ENCODE results near the gene NEK7.

The NEK7 gene

GRCh38 chr1:198254521-198254920 lies 97.7 kb downstream of the NEK7 start:
- H3K9me3 ChIP-seq (replicated peaks in 1 of 2; ENCODE audit: control insufficient read depth in 2 of 2, insufficient read depth in 1 of 2, low read depth in 1 of 2, low read length in 2 of 2) = no peaks in the 10 kb centered on the region
- no peaks in the 10 kb centered on the region for H3K36me3 ChIP-seq (replicated peaks in 1 of 2; ENCODE audit: control insufficient read depth in 2 of 2, insufficient read depth in 2 of 2, low read length in 2 of 2)
- H3K18ac ChIP-seq (ENCODE audit: low read length) = no peak overlapping the region
- H4K91ac ChIP-seq (ENCODE audit: low read depth, low read length, poor library complexity) = no peak overlapping the region
- no peak overlapping the region for H2BK120ac ChIP-seq (ENCODE audit: low read depth, low read length)
- H2AFZ ChIP-seq (ENCODE audit: low read length) = no peak overlapping the region
- H3K4ac ChIP-seq (ENCODE audit: low read length) = no peak overlapping the region
- no CpG with 5 or more reads among the region's 2 CpGs for WGBS, 2 donors (ENCODE audit: extremely low coverage in 2 of 2, insufficient read length in 2 of 2, insufficient replicate concordance in 1 of 2)
- no peak overlapping the region for H3K27ac ChIP-seq (replicated peaks; ENCODE audit: low read length)
- no peak for DNase-seq (ENCODE audit: low spot score)
- H3K4me2 ChIP-seq (ENCODE audit: insufficient read depth, low read length, poor library complexity, severe bottlenecking) = no peak overlapping the region
- no peak overlapping the region for H3K9ac ChIP-seq (ENCODE audit: low read depth, low read length, poor library complexity)
- H3K4me3 ChIP-seq (ENCODE audit: low read length in 2 of 2) = no peak overlapping the region
- no peak overlapping the region for H2BK15ac ChIP-seq (ENCODE audit: low read length)
- H3K23ac ChIP-seq (ENCODE audit: low read depth, low read length, poor library complexity) = no peak overlapping the region
- H3K27me3 ChIP-seq (ENCODE audit: control insufficient read depth in 3 of 3, insufficient read depth in 3 of 3, low read depth in 1 of 3, low read length in 3 of 3) = no peaks in the 10 kb centered on the region
- H3K4me1 ChIP-seq (ENCODE audit: control insufficient read depth in 2 of 2, insufficient read depth in 1 of 2, low read depth in 1 of 2, low read length in 2 of 2) = peaks cover 0 to 3% of the 10 kb centered on the region in 2 donors
- no peak overlapping the region for H3K14ac ChIP-seq (ENCODE audit: low read length)
- no peak overlapping the region for H2BK5ac ChIP-seq (ENCODE audit: low read length)
- no peak overlapping the region for H2BK12ac ChIP-seq (ENCODE audit: low read length)
- H3K79me1 ChIP-seq (ENCODE audit: low read depth, low read length) = no peaks in the 10 kb centered on the region
- H4K8ac ChIP-seq (ENCODE audit: low read depth, low read length) = no peak overlapping the region
- H2AK5ac ChIP-seq (ENCODE audit: low read depth, low read length) = no peak overlapping the region

DNA sequence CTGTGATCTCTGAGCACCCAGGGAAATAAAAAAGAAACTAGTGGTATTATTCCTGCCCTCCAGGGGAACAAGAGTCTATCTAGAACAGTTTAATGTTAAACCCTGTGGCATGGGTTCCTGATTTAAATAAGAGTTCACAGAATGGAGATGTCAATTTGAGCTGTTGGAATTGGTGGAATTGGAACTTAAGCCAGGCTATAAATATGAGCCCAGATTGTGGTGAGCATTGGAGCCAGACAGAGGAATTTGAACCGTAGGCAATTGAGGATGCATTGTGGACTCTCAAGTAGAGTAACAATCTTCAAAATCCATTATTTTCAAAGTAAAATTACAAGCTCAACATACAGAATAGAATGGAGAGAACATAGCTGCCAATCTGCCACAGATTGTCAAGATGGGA lies 98.2 kb downstream of the NEK7 start:
- no peak overlapping the region for H4K91ac ChIP-seq (ENCODE audit: low read depth, low read length, poor library complexity)
- H3K4me1 ChIP-seq (ENCODE audit: control insufficient read depth in 2 of 2, insufficient read depth in 1 of 2, low read depth in 1 of 2, low read length in 2 of 2) = peaks cover 0 to 3% of the 10 kb centered on the region in 2 donors
- H3K4ac ChIP-seq (ENCODE audit: low read length) = no peak overlapping the region
- no peak overlapping the region for H3K27ac ChIP-seq (replicated peaks; ENCODE audit: low read length)
- WGBS, 2 donors (ENCODE audit: extremely low coverage in 2 of 2, insufficient read length in 2 of 2, insufficient replicate concordance in 1 of 2) = no CpG with 5 or more reads among the region's 1 CpG
- H2BK12ac ChIP-seq (ENCODE audit: low read length) = no peak overlapping the region
- H3K4me3 ChIP-seq (ENCODE audit: low read length in 2 of 2) = no peak overlapping the region
- no peak overlapping the region for H3K14ac ChIP-seq (ENCODE audit: low read length)
- no peaks in the 10 kb centered on the region for H3K36me3 ChIP-seq (replicated peaks in 1 of 2; ENCODE audit: control insufficient read depth in 2 of 2, insufficient read depth in 2 of 2, low read length in 2 of 2)
- H4K8ac ChIP-seq (ENCODE audit: low read depth, low read length) = no peak overlapping the region
- H2AK5ac ChIP-seq (ENCODE audit: low read depth, low read length) = no peak overlapping the region
- H2BK5ac ChIP-seq (ENCODE audit: low read length) = no peak overlapping the region
- no peak overlapping the region for H2AFZ ChIP-seq (ENCODE audit: low read length)
- no peak overlapping the region for H3K9ac ChIP-seq (ENCODE audit: low read depth, low read length, poor library complexity)
- H3K4me2 ChIP-seq (ENCODE audit: insufficient read depth, low read length, poor library complexity, severe bottlenecking) = no peak overlapping the region
- H3K18ac ChIP-seq (ENCODE audit: low read length) = no peak overlapping the region
- no peaks in the 10 kb centered on the region for H3K27me3 ChIP-seq (ENCODE audit: control insufficient read depth in 3 of 3, insufficient read depth in 3 of 3, low read depth in 1 of 3, low read length in 3 of 3)
- no peak for DNase-seq (ENCODE audit: low spot score)
- no peaks in the 10 kb centered on the region for H3K9me3 ChIP-seq (replicated peaks in 1 of 2; ENCODE audit: control insufficient read depth in 2 of 2, insufficient read depth in 1 of 2, low read depth in 1 of 2, low read length in 2 of 2)
- H3K79me1 ChIP-seq (ENCODE audit: low read depth, low read length) = no peaks in the 10 kb centered on the region
- no peak overlapping the region for H2BK15ac ChIP-seq (ENCODE audit: low read length)
- no peak overlapping the region for H3K23ac ChIP-seq (ENCODE audit: low read depth, low read length, poor library complexity)
- no peak overlapping the region for H2BK120ac ChIP-seq (ENCODE audit: low read depth, low read length)

DNA sequence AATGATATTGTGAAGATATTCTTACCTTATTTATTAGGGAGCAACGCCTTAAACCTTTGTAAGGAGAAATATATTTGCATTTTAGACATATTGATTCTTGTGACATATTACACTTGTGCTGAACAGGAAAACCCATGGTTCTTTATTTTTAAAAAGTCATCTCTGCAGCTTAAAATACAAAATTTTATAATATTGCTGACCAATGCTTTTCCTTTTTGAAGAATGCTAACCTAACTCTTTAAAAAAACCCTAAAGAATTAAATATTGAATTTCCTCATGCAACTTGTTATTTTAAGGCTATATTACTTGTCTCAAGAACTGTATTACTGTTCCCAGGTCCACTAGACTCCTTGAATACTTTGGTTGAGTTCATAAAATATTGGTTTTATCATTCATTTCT lies 99.0 kb downstream of the NEK7 start:
- Histone ChIP-seq H3K4me2 (ENCODE audit: insufficient read depth, low read length, poor library complexity, severe bottlenecking) (no peak overlapping the region), H3K4me3 (ENCODE audit: low read length in 2 of 2) (no peak overlapping the region), H3K36me3 (replicated peaks in 1 of 2; ENCODE audit: control insufficient read depth in 2 of 2, insufficient read depth in 2 of 2, low read length in 2 of 2) (no peaks in the 10 kb centered on the region), H4K91ac (ENCODE audit: low read depth, low read length, poor library complexity) (no peak overlapping the region), H3K23ac (ENCODE audit: low read depth, low read length, poor library complexity) (no peak overlapping the region), H2BK120ac (ENCODE audit: low read depth, low read length) (no peak overlapping the region), H2BK12ac (ENCODE audit: low read length) (no peak overlapping the region), H3K14ac (ENCODE audit: low read length) (no peak overlapping the region), H3K79me1 (ENCODE audit: low read depth, low read length) (no peaks in the 10 kb centered on the region), H2AK5ac (ENCODE audit: low read depth, low read length) (no peak overlapping the region), H2BK15ac (ENCODE audit: low read length) (no peak overlapping the region), H3K18ac (ENCODE audit: low read length) (no peak overlapping the region), H3K9me3 (replicated peaks in 1 of 2; ENCODE audit: control insufficient read depth in 2 of 2, insufficient read depth in 1 of 2, low read depth in 1 of 2, low read length in 2 of 2) (no peaks in the 10 kb centered on the region), H3K4ac (ENCODE audit: low read length) (no peak overlapping the region), H4K8ac (ENCODE audit: low read depth, low read length) (no peak overlapping the region), H2AFZ (ENCODE audit: low read length) (no peak overlapping the region), H3K4me1 (ENCODE audit: control insufficient read depth in 2 of 2, insufficient read depth in 1 of 2, low read depth in 1 of 2, low read length in 2 of 2) (peaks cover 0 to 3% of the 10 kb centered on the region in 2 donors), H3K9ac (ENCODE audit: low read depth, low read length, poor library complexity) (no peak overlapping the region), H3K27ac (replicated peaks; ENCODE audit: low read length) (no peak overlapping the region), H3K27me3 (ENCODE audit: control insufficient read depth in 3 of 3, insufficient read depth in 3 of 3, low read depth in 1 of 3, low read length in 3 of 3) (no peaks in the 10 kb centered on the region), H2BK5ac (ENCODE audit: low read length) (no peak overlapping the region)
- DNase-seq (ENCODE audit: low spot score) = no peak
- no CpG with 5 or more reads among the region's 1 CpG for WGBS, 2 donors (ENCODE audit: extremely low coverage in 2 of 2, insufficient read length in 2 of 2, insufficient replicate concordance in 1 of 2)

DNA sequence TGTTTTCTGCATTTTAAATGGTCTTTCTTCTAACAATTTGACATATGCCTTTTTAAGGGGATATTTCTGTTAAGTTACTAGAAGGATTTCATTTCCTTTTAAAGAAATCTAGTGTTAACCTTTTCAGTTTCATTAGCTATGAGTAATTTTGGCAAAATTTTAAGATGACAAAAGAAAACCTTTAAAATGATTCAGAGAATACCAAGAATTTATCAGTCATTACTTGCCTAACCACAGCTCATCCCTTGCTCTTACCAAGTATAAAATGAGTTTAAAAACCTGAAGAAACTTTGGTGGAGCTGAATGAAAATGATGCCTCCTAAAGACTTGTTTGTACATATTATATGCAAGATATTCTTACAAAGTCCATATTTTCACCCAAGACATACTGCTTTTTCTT lies 101.7 kb downstream of the NEK7 start:
- DNase-seq (ENCODE audit: low spot score) = no peak
- Histone ChIP-seq H3K23ac (ENCODE audit: low read depth, low read length, poor library complexity) (no peak overlapping the region), H3K79me1 (ENCODE audit: low read depth, low read length) (no peaks in the 10 kb centered on the region), H3K4me2 (ENCODE audit: insufficient read depth, low read length, poor library complexity, severe bottlenecking) (no peak overlapping the region), H3K9ac (ENCODE audit: low read depth, low read length, poor library complexity) (no peak overlapping the region), H3K27me3 (ENCODE audit: control insufficient read depth in 3 of 3, insufficient read depth in 3 of 3, low read depth in 1 of 3, low read length in 3 of 3) (no peaks in the 10 kb centered on the region), H3K4ac (ENCODE audit: low read length) (no peak overlapping the region), H3K14ac (ENCODE audit: low read length) (no peak overlapping the region), H3K9me3 (replicated peaks in 1 of 2; ENCODE audit: control insufficient read depth in 2 of 2, insufficient read depth in 1 of 2, low read depth in 1 of 2, low read length in 2 of 2) (no peaks in the 10 kb centered on the region), H2AFZ (ENCODE audit: low read length) (no peak overlapping the region), H2BK5ac (ENCODE audit: low read length) (no peak overlapping the region), H3K27ac (replicated peaks; ENCODE audit: low read length) (no peak overlapping the region), H2AK5ac (ENCODE audit: low read depth, low read length) (no peak overlapping the region), H2BK15ac (ENCODE audit: low read length) (no peak overlapping the region), H3K18ac (ENCODE audit: low read length) (no peak overlapping the region), H3K36me3 (replicated peaks in 1 of 2; ENCODE audit: control insufficient read depth in 2 of 2, insufficient read depth in 2 of 2, low read length in 2 of 2) (no peaks in the 10 kb centered on the region), H2BK120ac (ENCODE audit: low read depth, low read length) (no peak overlapping the region), H3K4me1 (ENCODE audit: control insufficient read depth in 2 of 2, insufficient read depth in 1 of 2, low read depth in 1 of 2, low read length in 2 of 2) (peaks cover 0 to 3% of the 10 kb centered on the region in 2 donors), H2BK12ac (ENCODE audit: low read length) (no peak overlapping the region), H3K4me3 (ENCODE audit: low read length in 2 of 2) (no peak overlapping the region), H4K91ac (ENCODE audit: low read depth, low read length, poor library complexity) (no peak overlapping the region), H4K8ac (ENCODE audit: low read depth, low read length) (no peak overlapping the region)
